ENCODE results near the gene MAPKBP1.
"Not testable (repeated sequence)": the region's sequence is repeated elsewhere in the genome, so short reads cannot be mapped to it uniquely, and the experiment has no call there.

The MAPKBP1 gene

DNA sequence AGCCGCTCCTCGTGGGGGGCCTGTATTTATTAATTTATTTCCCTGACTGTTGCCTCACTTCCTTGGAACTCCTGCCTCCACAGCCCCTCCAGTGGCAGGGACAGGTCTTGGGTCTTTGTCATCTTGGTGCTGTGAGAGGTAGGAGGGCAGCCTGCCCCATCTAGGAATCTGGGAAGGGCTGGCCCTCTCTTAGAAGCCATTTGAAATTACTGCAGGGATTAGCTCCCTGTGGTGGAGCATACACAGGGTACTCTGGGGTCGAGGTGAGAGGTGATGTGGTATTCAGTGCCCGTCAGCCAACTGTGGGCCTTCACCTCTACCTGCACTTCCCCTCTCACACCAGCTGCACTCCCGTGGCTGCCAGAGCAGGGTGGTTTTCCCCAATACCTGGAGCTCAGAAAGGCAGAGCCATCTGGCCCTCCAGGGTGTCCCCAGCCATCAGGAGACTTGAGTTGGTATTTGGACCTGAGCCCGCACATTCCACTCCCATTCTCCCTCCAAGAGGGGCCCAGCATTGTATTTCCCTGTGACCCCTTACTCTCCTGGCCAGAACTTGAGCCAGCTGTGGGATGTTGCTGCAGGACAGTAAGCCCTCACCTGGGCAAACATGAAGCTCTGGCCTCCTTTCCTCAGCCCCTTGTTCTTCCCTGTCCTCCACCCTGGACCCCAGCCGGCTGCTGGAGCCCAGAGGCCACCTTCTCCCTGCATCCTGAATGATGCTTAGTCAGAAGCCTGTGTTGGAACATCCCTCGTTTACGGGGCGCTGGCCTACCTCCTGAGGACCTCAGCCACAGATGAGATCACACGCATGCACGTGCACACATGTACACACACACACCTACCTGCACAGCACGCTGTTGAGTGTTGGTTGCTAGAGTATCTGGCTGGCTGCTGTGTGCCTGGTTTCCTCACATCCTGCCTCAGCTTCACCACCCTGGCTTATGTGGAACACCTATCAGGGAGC is 51.6 kb downstream of the MAPKBP1 start:
- no peak for DNase-seq

DNA sequence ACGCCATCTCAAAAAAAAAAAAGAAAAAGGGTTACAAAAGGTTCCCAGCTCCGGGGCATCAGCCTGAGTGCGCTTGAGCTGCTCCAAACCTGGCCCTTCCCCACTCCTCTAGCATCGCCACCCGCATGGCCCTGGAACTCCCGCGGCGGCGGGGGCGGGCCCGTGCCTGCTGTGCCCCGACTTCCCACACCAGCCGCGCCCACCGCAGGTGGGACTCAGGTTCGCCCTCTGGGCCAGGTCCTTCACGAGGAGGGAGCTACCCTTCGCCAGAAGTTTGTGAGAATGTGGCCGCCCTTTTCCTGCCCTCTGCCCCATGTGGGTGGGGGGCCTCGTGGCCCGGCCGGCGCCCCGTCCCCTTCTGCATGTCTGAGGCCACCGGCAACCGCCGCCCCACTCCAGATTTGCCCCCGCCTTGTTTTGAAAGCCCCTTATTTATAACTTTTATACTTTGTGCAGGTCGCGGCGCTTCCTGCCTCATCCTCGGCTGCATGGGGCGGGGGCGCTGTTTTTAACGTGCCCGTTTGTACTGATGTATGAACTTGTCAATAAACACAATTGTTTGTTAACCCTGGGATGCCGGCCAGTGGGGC is 53.1 kb downstream of the MAPKBP1 start:
- DNase-seq = no peak

DNA sequence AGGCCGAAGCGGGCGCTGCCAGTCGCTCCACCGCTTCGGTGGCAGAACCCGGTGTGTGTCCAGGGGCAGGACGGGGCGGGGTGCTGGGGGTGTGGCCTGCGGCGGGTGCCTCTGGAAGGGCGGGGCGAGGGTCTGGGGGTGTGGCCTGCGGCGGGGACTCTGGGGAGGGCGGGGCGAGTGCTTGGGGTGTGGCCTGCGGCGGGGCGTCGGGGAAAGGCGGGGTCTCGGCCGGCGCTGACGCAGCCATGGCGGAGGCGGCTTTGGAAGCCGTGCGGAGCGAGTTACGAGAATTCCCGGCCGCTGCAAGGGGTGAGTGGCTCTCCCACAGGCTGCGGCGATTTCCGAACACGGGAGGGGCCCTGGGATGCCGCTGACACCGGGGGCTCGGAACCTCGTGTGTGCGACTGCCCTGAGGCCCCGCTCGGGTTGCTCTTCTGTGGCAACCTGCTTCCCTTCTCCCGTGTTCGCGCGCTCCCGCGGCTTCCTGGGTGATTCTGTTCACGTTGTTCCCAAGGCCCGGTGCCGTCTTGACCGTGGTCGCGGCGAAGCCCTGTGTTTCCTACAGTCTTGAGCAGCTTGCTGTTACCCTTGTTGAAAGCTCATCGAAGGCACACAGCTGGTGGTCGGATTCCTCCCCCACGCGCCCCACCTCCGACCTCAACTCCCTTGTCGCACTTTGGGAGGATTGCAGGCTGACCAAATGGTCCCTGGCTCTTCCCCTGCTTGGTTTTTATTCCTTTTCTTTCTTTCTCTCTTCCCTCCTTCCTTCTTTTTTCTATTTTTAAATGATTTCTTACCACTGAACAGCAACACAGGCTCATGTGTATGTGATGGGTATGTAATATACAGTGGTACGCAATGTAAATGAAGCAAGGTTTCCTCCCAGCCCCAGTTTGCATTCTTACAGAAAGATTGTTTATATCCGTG is 53.9 kb downstream of the MAPKBP1 start, which contains the start of gene JMJD7:
Gene JMJD7 (plus strand): TSS at position 213 of the 927 bp plus-strand sequence. CDS start 33 bp downstream, at position 246.
- DNase-seq = peak; percentile 46

DNA sequence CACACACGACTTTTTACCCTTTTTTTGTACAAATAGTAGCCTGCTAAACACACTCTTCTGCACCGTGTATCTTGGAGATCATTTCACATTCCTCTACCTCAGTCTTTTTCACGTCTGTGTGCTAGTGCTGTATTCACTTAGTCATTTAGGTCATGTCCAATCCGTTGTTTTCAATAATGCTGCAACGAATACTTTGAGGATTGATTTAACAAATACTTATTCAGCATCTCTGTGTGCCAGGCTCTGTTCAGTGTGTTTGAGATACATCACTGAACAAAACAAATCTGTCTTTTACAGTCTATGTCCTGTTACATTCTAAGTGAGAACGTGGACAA is 54.5 kb downstream of the MAPKBP1 start:
- no peak for DNase-seq

DNA sequence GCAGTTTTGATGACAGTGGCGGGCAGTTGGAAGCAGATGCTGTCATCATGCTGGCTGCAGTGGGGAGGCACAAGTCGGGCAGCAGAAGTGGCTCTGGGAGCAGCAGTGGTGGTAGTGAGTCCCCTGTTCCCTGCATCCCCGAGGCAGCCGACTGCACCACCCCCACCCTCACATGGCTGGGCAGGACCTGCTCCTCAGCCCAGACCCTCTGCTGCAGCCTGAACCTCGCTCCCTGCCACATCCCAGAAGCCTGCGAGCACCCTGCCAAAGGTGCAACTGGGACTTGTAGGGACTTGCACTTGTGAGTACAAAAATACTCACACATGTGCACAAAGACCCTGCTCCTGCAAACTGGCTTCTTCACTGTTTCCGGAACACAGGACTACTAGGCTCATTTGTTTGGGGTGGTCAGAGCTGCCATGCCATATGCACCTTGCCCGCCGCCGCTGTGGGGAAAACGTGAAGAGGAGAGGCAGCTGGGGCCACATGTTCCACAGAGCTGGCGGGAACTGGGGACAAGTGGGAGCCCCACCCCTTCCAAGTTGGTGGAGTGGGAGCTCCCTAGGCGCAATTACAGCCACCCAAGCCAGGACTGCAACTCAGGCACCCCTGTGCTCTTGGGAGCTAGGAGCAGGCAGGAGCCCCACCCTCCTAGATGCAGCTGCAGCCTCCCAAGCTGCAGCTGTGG is 55.8 kb downstream of the MAPKBP1 start:
- no peak for DNase-seq

DNA sequence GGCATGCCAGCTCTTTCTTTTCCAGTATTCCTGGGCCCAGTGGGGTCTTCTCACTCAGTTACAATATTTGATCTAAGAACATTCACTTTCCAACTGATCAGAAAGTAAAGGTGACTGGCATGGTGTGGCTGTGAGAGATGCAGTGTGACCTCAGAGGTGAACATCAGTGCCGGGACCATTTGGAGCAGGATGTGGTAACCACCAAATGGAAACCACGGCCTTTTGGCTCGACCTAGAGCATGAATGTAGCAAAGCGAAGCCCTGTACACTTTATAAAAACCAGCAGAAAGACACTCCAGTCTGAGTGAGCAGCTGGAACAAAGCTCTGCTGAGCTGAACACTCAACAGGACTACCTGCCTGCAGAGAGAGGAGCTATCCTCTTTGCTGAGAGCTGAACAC is 57.0 kb downstream of the MAPKBP1 start:
- not testable (repeated sequence) for DNase-seq

DNA sequence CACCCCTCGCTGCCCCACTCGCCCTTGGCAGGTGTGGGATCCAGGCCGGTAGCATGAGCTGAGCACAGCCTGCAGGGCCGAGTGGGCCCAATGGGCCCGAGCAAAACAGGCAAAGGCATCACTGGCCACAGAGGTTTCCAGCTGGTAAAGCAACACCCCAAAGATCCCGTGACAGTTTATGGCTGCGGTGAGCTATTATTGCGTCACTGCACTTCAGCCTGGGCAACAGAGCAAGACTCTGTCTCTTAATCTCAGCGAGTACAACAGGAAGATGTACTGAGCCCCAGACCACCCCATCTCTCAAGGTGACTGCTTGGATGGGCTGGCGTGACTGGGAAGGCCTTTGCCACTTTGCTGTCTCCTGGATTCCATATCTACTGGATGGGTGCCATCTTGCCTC is 57.9 kb downstream of the MAPKBP1 start:
- no peak for DNase-seq

DNA sequence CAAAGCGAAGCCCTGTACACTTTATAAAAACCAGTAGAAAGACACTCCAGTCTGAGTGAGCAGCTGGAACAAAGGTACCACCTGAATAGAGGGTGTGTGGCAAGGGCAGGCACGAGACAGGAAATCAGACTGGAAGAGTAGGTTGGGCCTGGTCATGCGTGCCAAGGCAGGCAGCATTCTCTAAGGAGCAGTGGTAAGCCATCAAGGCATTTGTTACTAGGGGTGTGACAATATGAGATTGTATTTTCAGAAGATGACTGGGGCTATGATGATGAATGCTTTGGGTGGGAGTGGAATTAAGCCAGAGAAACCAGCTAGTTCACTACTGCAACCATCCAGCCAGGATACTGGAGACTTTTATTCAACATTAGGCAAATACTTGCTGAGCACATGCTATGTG is 58.6 kb downstream of the MAPKBP1 start:
- no peak for DNase-seq

DNA sequence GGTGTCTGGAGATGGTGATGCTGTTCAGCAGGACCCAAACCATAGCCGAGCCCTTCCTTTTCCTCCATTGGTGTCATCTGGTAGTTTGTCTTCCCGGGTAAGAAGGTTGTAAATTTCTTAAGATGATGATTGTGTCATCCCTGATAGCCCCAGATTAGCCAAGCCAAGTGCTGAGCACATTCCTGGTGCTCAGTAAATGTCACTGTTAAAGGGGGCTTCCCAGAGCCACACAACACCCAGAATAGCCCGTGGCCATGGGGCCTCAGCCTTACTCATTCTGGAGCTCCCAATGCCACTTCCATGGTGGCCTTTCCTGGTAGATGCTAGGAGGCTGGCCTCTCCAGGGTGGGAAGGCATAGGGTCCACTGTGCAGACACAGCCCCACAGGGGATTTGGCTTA is 59.8 kb downstream of the MAPKBP1 start:
- no peak for DNase-seq

DNA sequence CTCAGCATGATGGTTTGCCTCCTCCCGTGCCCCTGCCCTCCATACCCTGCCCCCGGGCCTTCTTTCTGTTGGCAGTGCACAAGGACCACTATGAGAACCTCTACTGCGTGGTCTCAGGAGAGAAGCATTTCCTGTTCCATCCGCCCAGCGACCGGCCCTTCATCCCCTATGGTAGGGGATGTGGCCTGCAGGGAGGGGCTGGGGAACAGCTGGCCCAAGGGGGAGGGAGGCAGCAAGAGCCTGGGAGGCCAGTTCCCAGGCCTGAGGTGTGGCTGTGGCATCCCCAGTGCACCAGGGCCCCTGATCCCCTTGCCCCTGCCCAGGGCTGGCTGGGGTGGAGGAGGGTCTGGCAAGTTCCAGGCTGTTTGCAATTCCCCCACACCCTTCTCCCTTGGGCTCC is 61.8 kb downstream of the MAPKBP1 start:
- no peak for DNase-seq

DNA sequence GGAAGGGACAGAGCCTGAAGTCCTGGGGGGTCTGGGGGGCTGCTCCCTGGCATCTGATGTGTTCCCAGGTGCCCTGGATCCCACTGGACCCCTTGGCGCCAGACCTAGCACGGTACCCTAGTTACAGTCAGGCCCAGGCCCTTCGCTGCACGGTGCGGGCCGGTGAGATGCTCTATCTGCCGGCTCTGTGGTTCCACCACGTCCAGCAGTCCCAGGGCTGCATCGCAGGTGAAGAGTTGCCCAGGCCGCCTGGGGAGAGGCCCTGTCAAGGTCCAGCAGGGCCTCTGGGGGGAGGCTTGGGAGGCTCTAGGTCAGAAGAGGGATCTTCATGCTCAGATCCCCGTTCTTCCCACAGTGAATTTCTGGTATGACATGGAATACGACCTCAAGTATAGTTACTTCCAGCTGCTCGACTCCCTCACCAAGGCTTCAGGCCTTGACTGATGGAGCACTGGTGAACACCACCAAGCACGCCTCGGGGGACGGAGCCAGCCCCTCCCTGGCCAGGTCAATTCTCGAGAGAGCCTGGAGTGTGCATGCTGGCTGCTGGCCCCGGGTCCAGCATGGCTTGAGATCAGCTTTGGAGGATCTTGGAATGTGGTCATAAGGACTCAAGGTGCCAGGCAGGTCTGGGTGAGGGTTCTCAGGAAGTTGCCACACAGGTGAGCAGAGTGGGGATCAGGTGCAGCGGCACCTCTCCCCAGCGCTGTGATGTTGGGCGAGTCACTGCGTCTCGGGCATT is 62.6 kb downstream of the MAPKBP1 start:
- no peak for DNase-seq

DNA sequence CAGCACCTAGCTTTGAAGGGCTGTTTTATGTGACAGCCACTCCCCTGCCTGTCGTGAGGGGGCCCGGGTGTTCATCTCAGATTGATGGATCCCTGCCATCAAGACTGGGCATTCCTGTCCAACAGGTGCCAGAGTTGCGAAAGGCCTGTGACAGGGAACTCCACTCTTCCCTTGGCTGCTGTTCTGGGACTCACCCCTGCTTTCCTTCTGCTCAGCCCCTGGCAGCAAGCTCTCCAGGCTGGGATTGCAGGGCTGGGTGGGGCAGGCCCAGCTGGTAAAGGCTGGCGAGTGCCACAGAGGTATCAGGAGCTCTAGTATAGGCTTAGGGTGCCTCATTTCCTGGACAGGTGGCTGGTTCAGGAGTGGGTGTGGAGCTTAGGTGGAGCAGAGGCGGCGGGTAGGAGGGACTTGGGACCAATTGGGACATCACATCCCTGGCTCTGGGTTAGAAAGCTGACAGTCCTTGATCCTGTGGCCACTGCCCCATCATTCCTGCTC is 64.2 kb downstream of the MAPKBP1 start, which contains the start of gene PLA2G4B:
Gene PLA2G4B (plus strand): TSS at position 448 of the 498 bp plus-strand sequence. CDS start 67 bp downstream, outside the sequence.
- DNase-seq = no peak

DNA sequence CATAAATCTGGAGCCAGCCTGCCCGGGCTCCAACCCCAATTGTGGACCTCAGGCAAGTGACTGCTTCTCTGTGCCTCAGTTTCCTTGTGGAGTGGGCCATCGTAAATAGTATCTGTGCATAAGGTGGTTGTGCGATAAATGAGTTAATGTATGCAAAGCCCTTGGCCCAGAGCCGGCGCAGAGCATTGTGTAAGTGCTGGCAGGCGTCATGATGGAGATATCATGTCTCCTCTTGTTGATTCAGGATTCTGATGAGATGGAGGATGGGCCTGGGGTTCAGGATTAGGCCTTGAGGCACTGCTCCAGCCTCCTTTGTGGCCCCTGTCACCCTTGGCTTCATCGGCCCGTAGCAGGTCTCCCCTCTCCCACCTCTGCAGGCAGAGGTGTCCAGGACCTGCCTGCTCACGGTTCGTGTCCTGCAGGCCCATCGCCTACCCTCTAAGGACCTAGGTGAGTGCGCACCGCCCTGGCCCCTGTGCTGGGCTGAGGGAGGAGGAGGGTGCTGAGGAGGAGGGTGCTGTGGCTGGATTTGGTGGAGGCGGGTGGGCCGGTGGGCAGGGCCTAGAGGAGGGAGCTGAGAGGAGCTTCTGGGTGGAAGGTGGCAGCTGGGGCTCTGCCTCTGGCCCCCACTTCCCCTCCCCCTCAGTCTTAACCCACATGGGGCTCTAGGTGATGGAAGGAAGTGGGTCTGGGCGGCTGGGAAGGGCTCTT is 65.7 kb downstream of the MAPKBP1 start:
- no peak for DNase-seq

DNA sequence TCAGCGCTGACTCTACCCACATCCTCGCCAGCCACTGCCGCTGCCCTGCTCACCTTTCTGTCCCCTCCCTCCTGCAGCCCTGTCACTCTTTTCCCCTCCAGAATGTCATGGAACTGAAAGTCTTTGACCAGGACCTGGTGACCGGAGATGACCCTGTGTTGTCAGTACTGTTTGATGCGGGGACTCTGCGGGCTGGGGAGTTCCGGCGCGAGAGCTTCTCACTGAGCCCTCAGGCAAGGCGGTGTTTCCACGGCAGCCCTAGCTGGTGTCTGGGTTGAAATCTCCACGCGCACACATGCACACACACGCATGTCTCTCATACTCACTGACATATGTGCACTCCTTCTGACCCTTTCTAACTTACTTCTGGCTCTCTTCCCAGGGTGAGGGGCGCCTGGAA is 66.4 kb downstream of the MAPKBP1 start:
- no peak for DNase-seq

DNA sequence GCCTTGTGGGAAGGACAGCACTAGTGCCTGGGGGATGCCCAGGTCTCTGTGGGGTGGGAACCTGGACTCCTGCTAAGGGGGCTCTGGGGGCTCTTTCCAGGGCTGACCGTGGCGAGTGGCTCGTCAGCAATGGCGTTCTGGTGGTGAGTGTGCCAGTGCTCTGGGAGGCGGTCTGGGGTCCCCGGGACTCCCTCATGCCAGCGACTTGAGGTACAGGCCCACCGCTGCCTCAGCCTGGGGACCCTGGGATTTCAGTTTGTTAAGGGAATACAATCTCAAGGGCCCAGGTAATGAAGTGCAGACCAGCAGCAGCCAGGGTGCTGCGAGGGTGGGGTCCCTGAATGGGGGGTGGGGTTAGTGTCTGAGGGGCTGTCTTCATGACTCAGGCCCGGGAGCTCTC is 66.8 kb downstream of the MAPKBP1 start:
- no peak for DNase-seq

DNA sequence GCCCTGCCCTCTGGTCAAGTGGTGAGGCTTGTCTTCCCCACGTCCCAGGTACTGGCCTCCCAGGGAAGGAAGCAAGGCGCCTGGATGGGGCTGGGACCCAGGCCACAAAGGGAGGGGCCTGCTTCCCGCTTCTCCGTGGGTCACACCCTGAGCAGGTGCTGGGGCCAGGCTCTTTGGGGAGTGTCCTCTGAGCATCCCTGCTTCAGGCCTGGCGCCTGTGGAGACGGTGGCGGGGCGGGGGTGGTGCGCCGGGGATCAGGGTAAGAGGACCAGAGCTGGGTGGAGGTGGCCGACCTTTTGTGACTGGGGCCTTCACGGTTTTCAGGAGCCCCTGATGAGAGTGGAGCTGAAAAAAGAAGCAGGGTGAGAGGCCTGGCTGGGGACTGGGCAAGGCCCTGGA is 67.9 kb downstream of the MAPKBP1 start:
- DNase-seq = no peak

DNA sequence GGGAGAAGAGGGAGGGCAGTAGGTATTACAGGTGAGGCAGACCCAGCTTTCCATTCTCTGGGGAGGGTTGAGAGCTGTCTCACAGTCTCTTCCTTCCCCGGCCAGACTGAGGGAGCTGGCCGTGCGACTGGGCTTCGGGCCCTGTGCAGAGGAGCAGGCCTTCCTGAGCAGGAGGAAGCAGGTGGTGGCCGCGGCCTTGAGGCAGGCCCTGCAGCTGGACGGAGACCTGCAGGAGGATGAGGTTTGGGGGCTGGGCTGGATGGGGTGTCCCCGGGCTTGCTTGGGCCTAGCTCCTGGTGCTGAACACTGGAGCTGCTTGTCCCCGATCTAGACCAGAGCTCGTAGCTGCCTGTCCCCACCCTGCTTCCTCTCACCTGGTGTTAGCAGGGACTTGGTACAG is 69.3 kb downstream of the MAPKBP1 start:
- DNase-seq = no peak

DNA sequence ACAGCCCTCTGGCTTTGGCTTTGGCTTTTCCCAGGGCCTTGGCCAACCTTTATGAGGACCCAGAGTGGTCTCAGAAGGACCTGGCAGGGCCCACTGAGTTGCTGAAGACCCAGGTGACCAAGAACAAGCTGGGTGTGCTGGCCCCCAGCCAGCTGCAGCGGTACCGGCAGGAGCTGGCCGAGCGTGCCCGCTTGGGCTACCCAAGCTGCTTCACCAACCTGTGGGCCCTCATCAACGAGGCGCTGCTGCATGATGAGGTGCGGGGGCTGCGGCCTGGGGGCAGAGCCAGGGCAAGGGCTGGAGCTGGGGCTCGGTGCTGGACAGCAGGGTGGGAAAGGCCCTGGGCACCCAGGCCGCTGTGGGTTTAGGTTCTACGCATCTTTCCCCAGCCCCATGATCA is 70.5 kb downstream of the MAPKBP1 start:
- no peak for DNase-seq

DNA sequence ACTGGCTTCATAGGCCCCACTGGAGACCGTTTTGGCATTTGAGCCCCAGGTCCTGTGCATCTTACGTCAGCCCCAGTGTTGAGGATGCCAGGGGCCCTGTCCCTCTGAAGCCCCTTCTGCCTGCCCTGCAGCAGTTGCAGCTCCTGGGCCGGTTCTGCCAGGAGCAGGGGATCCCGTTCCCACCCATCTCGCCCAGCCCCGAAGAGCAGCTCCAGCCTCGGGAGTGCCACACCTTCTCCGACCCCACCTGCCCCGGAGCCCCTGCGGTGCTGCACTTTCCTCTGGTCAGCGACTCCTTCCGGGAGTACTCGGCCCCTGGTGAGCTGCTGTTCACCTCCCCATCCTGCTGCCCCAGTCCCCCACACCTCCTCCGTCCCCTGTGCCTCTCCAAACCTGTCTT is 72.9 kb downstream of the MAPKBP1 start:
- no peak for DNase-seq

DNA sequence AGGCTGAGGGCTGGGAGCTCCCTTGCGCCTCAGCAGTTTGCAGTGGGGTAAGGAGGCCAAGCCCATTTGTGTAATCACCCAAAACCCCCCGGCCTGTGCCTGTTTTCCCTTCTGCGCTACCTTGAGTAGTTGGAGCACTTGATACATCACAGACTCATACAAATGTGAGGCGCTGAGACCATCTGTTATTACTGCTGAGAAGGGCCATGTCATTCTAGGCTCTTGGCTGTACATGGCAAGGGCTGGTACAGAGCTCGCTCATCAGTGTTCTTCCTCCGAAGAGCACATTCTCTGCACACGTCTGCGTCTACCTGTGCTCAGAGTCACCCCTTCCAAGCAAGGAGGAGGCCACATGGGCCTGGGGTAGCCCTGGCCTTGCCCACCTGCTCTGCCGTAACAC is 73.7 kb downstream of the MAPKBP1 start:
- no peak for DNase-seq

DNA sequence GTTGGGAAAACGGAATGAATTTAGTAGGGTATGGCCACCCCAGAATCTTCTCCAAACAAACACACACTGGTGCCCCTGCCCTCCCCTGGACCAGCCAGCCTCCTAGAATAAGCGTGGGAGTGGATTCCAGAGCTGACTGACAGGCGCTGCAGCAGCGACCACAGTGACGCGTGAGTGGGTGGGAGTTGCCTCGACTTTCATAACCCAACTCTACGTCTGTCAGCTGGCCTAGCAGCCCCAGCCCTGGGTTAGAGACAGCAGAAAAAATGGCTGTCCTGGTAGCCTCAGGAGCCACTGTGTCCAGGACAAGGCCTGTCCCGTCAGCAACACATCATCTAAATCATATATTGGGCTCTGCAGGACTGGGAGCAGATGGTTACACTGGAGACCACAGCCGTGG is 74.3 kb downstream of the MAPKBP1 start:
- no peak for DNase-seq
